Stomach (tissue), 4 donors: Measurements from ENCODE around the gene CITED4.

Experiments used
- CTCF ChIP-seq, 7 experiments: fragments of 450-650 bp in 4 of 7; fragments of 200-600 bp in 3 of 7; sonication (generic) in 3 of 7; IDR thresholded peaks; one replicate each; pipeline ENCODE4 v1.5.1; 2016 to 2019; ENCODE audit warnings: antibody characterized with exemption in 7 of 7, control low read depth in 2 of 7, mild to moderate bottlenecking in 1 of 7
- EP300 ChIP-seq: sonication (generic); formaldehyde crosslinking; IDR thresholded peaks from one replicate; pipeline ENCODE4 v1.6.1; 2017; ENCODE audit warnings: antibody characterized with exemption
- POLR2A ChIP-seq, 4 donors: fragments of 450-650 bp; IDR thresholded peaks; one replicate each; pipeline ENCODE4 v1.6.1; 2016; ENCODE audit warnings: antibody characterized with exemption in 4 of 4, control low read depth in 2 of 4, mild to moderate bottlenecking in 1 of 4, moderate library complexity in 1 of 4
- POLR2AphosphoS5 ChIP-seq, 3 donors: sonication (generic); formaldehyde crosslinking; IDR thresholded peaks; one replicate each; pipeline ENCODE4 v1.6.1; 2016; ENCODE audit warnings: antibody characterized with exemption in 3 of 3

GRCh38 chr1:40833979-40834378 lies 28.2 kb downstream of the CITED4 start:
- TF ChIP-seq POLR2AphosphoS5 (IDR thresholded peaks at IDR 0.05) (no peak), CTCF (IDR thresholded peaks at IDR 0.05) (no peak), EP300 (no peak), POLR2A (IDR thresholded peaks at IDR 0.05) (no peak)
